ENCODE measurements around the gene ADAMTS1. TPM values are rescaled to one million over a fixed set of nuclear protein-coding genes. Genes with fewer than 3 reads are reported as not detected.

Gene ADAMTS1
- total RNA-seq, result 10 to 100 TPM; 24.2 to 24.3 TPM
- 12.8 TPM for polyA plus RNA-seq (2013, experiment 1 of 2)
- polyA plus RNA-seq (2013, experiment 2 of 2), result 11.3 TPM
- long read RNA-seq, experiment 1, full-length matches to known transcripts, result 3 of 13 reads
- long read RNA-seq, experiment 1, partial matches to known transcripts, result 4 of 13 reads
- long read RNA-seq, experiment 1, other reads (novel, unspliced or antisense), result 6 of 13 reads
- long read RNA-seq, experiment 2, full-length matches to known transcripts, result 44 of 56 reads
- long read RNA-seq, experiment 2, partial matches to known transcripts, result 5 of 56 reads
- long read RNA-seq, experiment 2, other reads (novel, unspliced or antisense), result 7 of 56 reads
- long read RNA-seq, experiment 3, full-length matches to known transcripts, result 296 of 330 reads
- long read RNA-seq, experiment 3, partial matches to known transcripts, result 14 of 330 reads
- long read RNA-seq, experiment 3, other reads (novel, unspliced or antisense), result 20 of 330 reads
- long read RNA-seq, experiment 4, partial matches to known transcripts, result 3 of 14 reads
- long read RNA-seq, experiment 4, other reads (novel, unspliced or antisense), result 11 of 14 reads

- 0% methylated on average over 21 to 56 of the region's 56 CpGs for WGBS, 2 experiments (ENCODE audit: insufficient coverage in 1 of 2, insufficient read length in 1 of 2)
- Mint-ChIP-seq H3K9me3 (peaks cover 2% of the 10 kb centered on the region), H3K4me3 (peak within 1 kb of the TSS; percentile 80), H3K4me1 (peaks cover 24% of the 10 kb centered on the region), H3K27me3 (ENCODE audit: insufficient read depth) (peaks cover 17% of the 10 kb centered on the region), H3K36me3 (ENCODE audit: low read depth) (peaks cover 23% of the 10 kb centered on the region), H3K27ac (peak within 1 kb of the TSS; percentile 97)
- peaks cover 12% of the 10 kb centered on the region for H3K27me3 ChIP-seq (ENCODE audit: control insufficient read depth, insufficient read depth, low read length, poor library complexity, severe bottlenecking)
- H3K36me3 ChIP-seq (ENCODE audit: control insufficient read depth, insufficient read depth, low read length), result peaks cover 22% of the 10 kb centered on the region
- peak; percentile 98 for DNase-seq
- no peaks in the 10 kb centered on the region for H3K4me1 ChIP-seq (ENCODE audit: control insufficient read depth, insufficient read depth, low read length)
- peak within 1 kb of the TSS; percentile 69 for H3K27ac ChIP-seq (ENCODE audit: low read depth, low read length)
- peak within 1 kb of the TSS; percentile 87 for H3K9ac ChIP-seq (ENCODE audit: extremely low read depth, low read length, poor library complexity, severe bottlenecking)
- peak; percentile 59 for TF ChIP-seq CTCF (conservative IDR thresholded peaks at IDR 0.05)
- peak within 1 kb of the TSS; percentile 93 for H3K4me3 ChIP-seq (ENCODE audit: low read length)
- no peaks in the 10 kb centered on the region for H3K9me3 ChIP-seq (ENCODE audit: control insufficient read depth, low read length)
These were observed at the start of gene ADAMTS1 for GRCh38 chr21:26845066-26845758. Gene ADAMTS1 (minus strand): TSS chr21:26845409. CDS start chr21:26844954, 455 bp downstream.

GRCh38 chr21:26892151-26892550 lies 46.9 kb upstream of the ADAMTS1 start:
- H3K4me1 ChIP-seq (ENCODE audit: control insufficient read depth, insufficient read depth, low read length), result no peaks in the 10 kb centered on the region
- no peak for TF ChIP-seq CTCF (conservative IDR thresholded peaks at IDR 0.05)
- Mint-ChIP-seq H3K4me1 (peaks cover 4% of the 10 kb centered on the region), H3K4me3 (no peak overlapping the region), H3K27ac (no peak overlapping the region), H3K9me3 (peaks cover 3% of the 10 kb centered on the region), H3K36me3 (ENCODE audit: low read depth) (no peaks in the 10 kb centered on the region), H3K27me3 (ENCODE audit: insufficient read depth) (no peaks in the 10 kb centered on the region)
- H3K36me3 ChIP-seq (ENCODE audit: control insufficient read depth, insufficient read depth, low read length), result no peaks in the 10 kb centered on the region
- no peaks in the 10 kb centered on the region for H3K27me3 ChIP-seq (ENCODE audit: control insufficient read depth, insufficient read depth, low read length, poor library complexity, severe bottlenecking)
- peaks cover 13% of the 10 kb centered on the region for H3K9me3 ChIP-seq (ENCODE audit: control insufficient read depth, low read length)
- no peak overlapping the region for H3K27ac ChIP-seq (ENCODE audit: low read depth, low read length)
- DNase-seq, result no peak
- H3K4me3 ChIP-seq (ENCODE audit: low read length), result no peak overlapping the region
- no peak overlapping the region for H3K9ac ChIP-seq (ENCODE audit: extremely low read depth, low read length, poor library complexity, severe bottlenecking)
- WGBS, 2 experiments (ENCODE audit: insufficient coverage in 1 of 2, insufficient read length in 1 of 2), result 100% methylated on average over 1 of the region's 1 CpG; no CpG with 5 or more reads in 1 of the 2 experiments

- no peak overlapping the region for H3K4me3 Mint-ChIP-seq
- Histone ChIP-seq H3K27me3 (ENCODE audit: control insufficient read depth, insufficient read depth, low read length, poor library complexity, severe bottlenecking) (no peaks in the 10 kb centered on the region), H3K9me3 (ENCODE audit: control insufficient read depth, low read length) (peaks cover 13% of the 10 kb centered on the region), H3K9ac (ENCODE audit: extremely low read depth, low read length, poor library complexity, severe bottlenecking) (no peak overlapping the region), H3K36me3 (ENCODE audit: control insufficient read depth, insufficient read depth, low read length) (no peaks in the 10 kb centered on the region), H3K4me3 (ENCODE audit: low read length) (no peak overlapping the region), H3K27ac (ENCODE audit: low read depth, low read length) (no peak overlapping the region), H3K4me1 (ENCODE audit: control insufficient read depth, insufficient read depth, low read length) (no peaks in the 10 kb centered on the region)
- no peak for TF ChIP-seq CTCF (conservative IDR thresholded peaks at IDR 0.05)
- peaks cover 7% of the 10 kb centered on the region for H3K4me1 Mint-ChIP-seq
- WGBS, 2 experiments (ENCODE audit: insufficient coverage in 1 of 2, insufficient read length in 1 of 2), result 91 to 95% methylated on average over 5 of the region's 5 CpGs
- no peak for DNase-seq
- H3K9me3 Mint-ChIP-seq, result no peaks in the 10 kb centered on the region
- H3K27ac Mint-ChIP-seq, result no peak overlapping the region
- H3K36me3 Mint-ChIP-seq (ENCODE audit: low read depth), result no peaks in the 10 kb centered on the region
- no peaks in the 10 kb centered on the region for H3K27me3 Mint-ChIP-seq (ENCODE audit: insufficient read depth)
These were observed 43.7 kb upstream of the ADAMTS1 start for GRCh38 chr21:26888931-26889330.

All from endodermal cell (in vitro differentiated cells).